K562 (cell line): ENCODE data around the gene UNC5B. TPM values are rescaled to one million over a fixed set of nuclear protein-coding genes. Genes with fewer than 3 reads are reported as not detected.

Source experiments
- ARID2 ChIP-seq: fragments of 450-650 bp; IDR thresholded peaks from 2 replicates; pipeline ENCODE4 v1.6.1; 2017; ENCODE audit warnings: antibody characterized with exemption, mild to moderate bottlenecking
- ATF3 ChIP-seq, 2 experiments: fragments of 450-650 bp in 1 of 2; sonication (generic) in 1 of 2; formaldehyde crosslinking in 1 of 2; IDR thresholded peaks in 1 of 2; conservative IDR thresholded peaks in 1 of 2; 2 replicates each; pipeline versions ENCODE4 v1.6.1 to v1.8.1; 2016 to 2023; ENCODE audit warnings: mild to moderate bottlenecking in 2 of 2, moderate library complexity in 2 of 2, inconsistent platforms in 1 of 2, missing genetic modification reagents in 1 of 2
- E2F6 ChIP-seq, 2 experiments: IDR thresholded peaks; 2 replicates each; pipeline ENCODE4 v1.6.1; 2011; ENCODE audit warnings: borderline replicate concordance in 1 of 2, control low read depth in 1 of 2, low read depth in 1 of 2, low read length in 1 of 2, mild to moderate bottlenecking in 1 of 2, mixed read lengths in 1 of 2, moderate library complexity in 1 of 2; ENCODE audit not compliant: insufficient read depth in 1 of 2, insufficient read length in 1 of 2, poor library complexity in 1 of 2, severe bottlenecking in 1 of 2; ENCODE audit errors: extremely low read depth in 1 of 2
- FOXP4 ChIP-seq: sonication (generic); formaldehyde crosslinking; IDR thresholded peaks from 2 replicates; pipeline ENCODE4 v1.8.0; 2022; ENCODE audit warnings: mild to moderate bottlenecking, missing genetic modification reagents, borderline replicate concordance
- LEF1 ChIP-seq: fragments of 450-650 bp; IDR thresholded peaks from 2 replicates; pipeline ENCODE4 v1.6.1; 2016; ENCODE audit warnings: mild to moderate bottlenecking
- MITF ChIP-seq: IDR thresholded peaks from 2 replicates; pipeline ENCODE4 v1.6.1; 2014; ENCODE audit warnings: antibody characterized with exemption
- NEUROD1 ChIP-seq: fragments of 150-350 bp; IDR thresholded peaks from 2 replicates; pipeline ENCODE4 v1.6.1; 2014; ENCODE audit warnings: borderline replicate concordance, low read length, low read depth; ENCODE audit not compliant: partially characterized antibody
- NR3C1 ChIP-seq: sonication (generic); formaldehyde crosslinking; IDR thresholded peaks from 2 replicates; pipeline ENCODE4 v1.8.1; 2022; ENCODE audit warnings: missing genetic modification reagents
- RREB1 ChIP-seq: fragments of 250-450 bp; sonication (Bioruptor Pico); IDR thresholded peaks from 2 replicates; pipeline ENCODE4 v1.4.0; 2020
- SPI1 ChIP-seq: IDR thresholded peaks from 2 replicates; pipeline ENCODE4 v1.6.1; 2011; ENCODE audit warnings: low read depth, low read length, control low read depth, borderline replicate concordance
- TCF15 ChIP-seq: fragments of 250-450 bp; sonication (Bioruptor Pico); IDR thresholded peaks from 2 replicates; pipeline ENCODE4 v1.8.0; 2022; ENCODE audit warnings: moderate library complexity, mild to moderate bottlenecking, inconsistent platforms
- ZNF12 ChIP-seq: sonication (generic); formaldehyde crosslinking; IDR thresholded peaks from 2 replicates; pipeline ENCODE4 v1.4.0; 2020; ENCODE audit warnings: mild to moderate bottlenecking, missing genetic modification reagents
- ZNF146 ChIP-seq: IDR thresholded peaks from one replicate; pipeline ENCODE4 v1.6.1; 2018; ENCODE audit warnings: missing compliant biosample characterization; ENCODE audit not compliant: unreplicated experiment
- ZNF253 ChIP-seq: fragments of 250-450 bp; sonication (Bioruptor Pico); conservative IDR thresholded peaks from 2 replicates; pipeline ENCODE4 v1.6.1; 2021; ENCODE audit warnings: mild to moderate bottlenecking
- ZNF589 ChIP-seq: fragments of 200-800 bp; sonication (Bioruptor generic); IDR thresholded peaks from 2 replicates; pipeline ENCODE4 v1.6.1; 2016; ENCODE audit warnings: low read depth, missing genetic modification characterization, missing compliant biosample characterization
- ZNF780A ChIP-seq: fragments of 250-450 bp; sonication (Bioruptor Pico); IDR thresholded peaks from 2 replicates; pipeline ENCODE4 v1.5.0; 2021; ENCODE audit warnings: mild to moderate bottlenecking
- polyA plus RNA-seq, 8 experiments: library from polyadenylated mRNA; depleted of rRNA in 4 of 8; stranded (reverse) in 5 of 8; unstranded in 3 of 8; fragments of >200 nt; fragmentation: Nextera tagmentation in 2 of 8; fragmentation: Illumina TruSeq in 1 of 8; extraction: Ambion mirVana in 2 of 8; extraction: Trizol in 1 of 8; gene quantifications; 2 replicates each; pipeline versions ENCODE4 v1.2.1 to v1.2.3, GENCODE V29; 2011 to 2014; ENCODE audit warnings: inconsistent platforms in 1 of 8, missing spikeins in 1 of 8
- total RNA-seq, 7 experiments: library from RNA; depleted of rRNA in 6 of 7; stranded (reverse); fragments of >200 nt in 6 of 7; fragmentation: Illumina TruSeq in 2 of 7; extraction: Trizol in 2 of 7; gene quantifications; 2 replicates each; pipeline versions ENCODE4 v1.2.1 to v1.2.3, GENCODE V29; 2011 to 2021; ENCODE audit warnings: low replicate concordance in 1 of 7

Gene UNC5B
- total and polyA plus RNA-seq, 9 of the 15 experiments (the other 6 are each of a cell fraction or from before 2014, with no cell fraction given), result 0.10 to 8.4 (median 2.1) TPM

- TF ChIP-seq ATF3 (IDR thresholded peaks at IDR 0.05) (peak; percentile 28; the same call in 1 of the 2 replicates), ATF3 (CRISPR knock-in tag; conservative IDR thresholded peaks at IDR 0.05) (no peak), TCF15 (CRISPR knock-in tag) (no peak), LEF1 (no peak), ARID2 (no peak), ZNF253 (no peak), ZNF589 (CRISPR knock-in tag) (no peak), ZNF780A (CRISPR knock-in tag) (no peak), NEUROD1 (no peak), RREB1 (CRISPR knock-in tag) (no peak), NR3C1 (no peak), E2F6 (IDR thresholded peaks at IDR 0.05; ENCODE audit: borderline replicate concordance in 1 of 2, extremely low read depth in 1 of 2, insufficient read depth in 1 of 2, insufficient read length in 1 of 2, low read depth in 1 of 2, low read length in 1 of 2, poor library complexity in 1 of 2, severe bottlenecking in 1 of 2) (no peak), ZNF12 (CRISPR knock-in tag) (no peak), MITF (no peak), FOXP4 (no peak), ZNF146 (CRISPR knock-in tag) (no peak), SPI1 (peak; percentile 38; the same call in 1 of the 2 replicates)
Observed at GRCh38 chr10:71323407-71323806, 111.0 kb downstream of the UNC5B start (continued).
